Measurements from ENCODE around the gene PREB. TPM values are rescaled to one million over a fixed set of nuclear protein-coding genes. Genes with fewer than 3 reads are reported as not detected.

PREB gene
- total and polyA plus RNA-seq, 2 of the 13 experiments (the other 11 are each of a cell fraction or from before 2014, with no cell fraction given): 112 to 192 TPM

DNA sequence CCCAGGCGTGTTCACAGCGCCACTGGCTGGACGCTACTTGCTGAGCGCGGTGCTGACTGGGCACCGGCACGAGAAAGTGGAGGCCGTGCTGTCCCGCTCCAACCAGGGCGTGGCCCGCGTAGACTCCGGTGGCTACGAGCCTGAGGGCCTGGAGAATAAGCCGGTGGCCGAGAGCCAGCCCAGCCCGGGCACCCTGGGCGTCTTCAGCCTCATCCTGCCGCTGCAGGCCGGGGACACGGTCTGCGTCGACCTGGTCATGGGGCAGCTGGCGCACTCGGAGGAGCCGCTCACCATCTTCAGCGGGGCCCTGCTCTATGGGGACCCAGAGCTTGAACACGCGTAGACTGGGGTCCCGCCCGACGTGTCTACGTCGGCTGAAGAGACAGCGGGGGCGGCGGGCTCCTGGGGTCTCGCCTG is 48.8 kb downstream of the PREB start (continued):
- TF ChIP-seq, protein P1, sequence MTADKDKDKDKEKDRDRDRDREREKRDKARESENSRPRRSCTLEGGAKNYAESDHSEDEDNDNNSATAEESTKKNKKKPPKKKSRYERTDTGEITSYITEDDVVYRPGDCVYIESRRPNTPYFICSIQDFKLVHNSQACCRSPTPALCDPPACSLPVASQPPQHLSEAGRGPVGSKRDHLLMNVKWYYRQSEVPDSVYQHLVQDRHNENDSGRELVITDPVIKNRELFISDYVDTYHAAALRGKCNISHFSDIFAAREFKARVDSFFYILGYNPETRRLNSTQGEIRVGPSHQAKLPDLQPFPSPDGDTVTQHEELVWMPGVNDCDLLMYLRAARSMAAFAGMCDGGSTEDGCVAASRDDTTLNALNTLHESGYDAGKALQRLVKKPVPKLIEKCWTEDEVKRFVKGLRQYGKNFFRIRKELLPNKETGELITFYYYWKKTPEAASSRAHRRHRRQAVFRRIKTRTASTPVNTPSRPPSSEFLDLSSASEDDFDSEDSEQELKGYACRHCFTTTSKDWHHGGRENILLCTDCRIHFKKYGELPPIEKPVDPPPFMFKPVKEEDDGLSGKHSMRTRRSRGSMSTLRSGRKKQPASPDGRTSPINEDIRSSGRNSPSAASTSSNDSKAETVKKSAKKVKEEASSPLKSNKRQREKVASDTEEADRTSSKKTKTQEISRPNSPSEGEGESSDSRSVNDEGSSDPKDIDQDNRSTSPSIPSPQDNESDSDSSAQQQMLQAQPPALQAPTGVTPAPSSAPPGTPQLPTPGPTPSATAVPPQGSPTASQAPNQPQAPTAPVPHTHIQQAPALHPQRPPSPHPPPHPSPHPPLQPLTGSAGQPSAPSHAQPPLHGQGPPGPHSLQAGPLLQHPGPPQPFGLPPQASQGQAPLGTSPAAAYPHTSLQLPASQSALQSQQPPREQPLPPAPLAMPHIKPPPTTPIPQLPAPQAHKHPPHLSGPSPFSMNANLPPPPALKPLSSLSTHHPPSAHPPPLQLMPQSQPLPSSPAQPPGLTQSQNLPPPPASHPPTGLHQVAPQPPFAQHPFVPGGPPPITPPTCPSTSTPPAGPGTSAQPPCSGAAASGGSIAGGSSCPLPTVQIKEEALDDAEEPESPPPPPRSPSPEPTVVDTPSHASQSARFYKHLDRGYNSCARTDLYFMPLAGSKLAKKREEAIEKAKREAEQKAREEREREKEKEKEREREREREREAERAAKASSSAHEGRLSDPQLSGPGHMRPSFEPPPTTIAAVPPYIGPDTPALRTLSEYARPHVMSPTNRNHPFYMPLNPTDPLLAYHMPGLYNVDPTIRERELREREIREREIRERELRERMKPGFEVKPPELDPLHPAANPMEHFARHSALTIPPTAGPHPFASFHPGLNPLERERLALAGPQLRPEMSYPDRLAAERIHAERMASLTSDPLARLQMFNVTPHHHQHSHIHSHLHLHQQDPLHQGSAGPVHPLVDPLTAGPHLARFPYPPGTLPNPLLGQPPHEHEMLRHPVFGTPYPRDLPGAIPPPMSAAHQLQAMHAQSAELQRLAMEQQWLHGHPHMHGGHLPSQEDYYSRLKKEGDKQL (CRISPR knock-in tag; IDR thresholded peaks at IDR 0.05; ENCODE audit: low read depth): no peak
- TF ChIP-seq DPF2 (CRISPR knock-in tag; IDR thresholded peaks at IDR 0.05; ENCODE audit: borderline replicate concordance, low read depth): no peak
- no peak for TF ChIP-seq ZNF670 (CRISPR knock-in tag; IDR thresholded peaks at IDR 0.05; ENCODE audit: borderline replicate concordance)
- TF ChIP-seq, protein P2, sequence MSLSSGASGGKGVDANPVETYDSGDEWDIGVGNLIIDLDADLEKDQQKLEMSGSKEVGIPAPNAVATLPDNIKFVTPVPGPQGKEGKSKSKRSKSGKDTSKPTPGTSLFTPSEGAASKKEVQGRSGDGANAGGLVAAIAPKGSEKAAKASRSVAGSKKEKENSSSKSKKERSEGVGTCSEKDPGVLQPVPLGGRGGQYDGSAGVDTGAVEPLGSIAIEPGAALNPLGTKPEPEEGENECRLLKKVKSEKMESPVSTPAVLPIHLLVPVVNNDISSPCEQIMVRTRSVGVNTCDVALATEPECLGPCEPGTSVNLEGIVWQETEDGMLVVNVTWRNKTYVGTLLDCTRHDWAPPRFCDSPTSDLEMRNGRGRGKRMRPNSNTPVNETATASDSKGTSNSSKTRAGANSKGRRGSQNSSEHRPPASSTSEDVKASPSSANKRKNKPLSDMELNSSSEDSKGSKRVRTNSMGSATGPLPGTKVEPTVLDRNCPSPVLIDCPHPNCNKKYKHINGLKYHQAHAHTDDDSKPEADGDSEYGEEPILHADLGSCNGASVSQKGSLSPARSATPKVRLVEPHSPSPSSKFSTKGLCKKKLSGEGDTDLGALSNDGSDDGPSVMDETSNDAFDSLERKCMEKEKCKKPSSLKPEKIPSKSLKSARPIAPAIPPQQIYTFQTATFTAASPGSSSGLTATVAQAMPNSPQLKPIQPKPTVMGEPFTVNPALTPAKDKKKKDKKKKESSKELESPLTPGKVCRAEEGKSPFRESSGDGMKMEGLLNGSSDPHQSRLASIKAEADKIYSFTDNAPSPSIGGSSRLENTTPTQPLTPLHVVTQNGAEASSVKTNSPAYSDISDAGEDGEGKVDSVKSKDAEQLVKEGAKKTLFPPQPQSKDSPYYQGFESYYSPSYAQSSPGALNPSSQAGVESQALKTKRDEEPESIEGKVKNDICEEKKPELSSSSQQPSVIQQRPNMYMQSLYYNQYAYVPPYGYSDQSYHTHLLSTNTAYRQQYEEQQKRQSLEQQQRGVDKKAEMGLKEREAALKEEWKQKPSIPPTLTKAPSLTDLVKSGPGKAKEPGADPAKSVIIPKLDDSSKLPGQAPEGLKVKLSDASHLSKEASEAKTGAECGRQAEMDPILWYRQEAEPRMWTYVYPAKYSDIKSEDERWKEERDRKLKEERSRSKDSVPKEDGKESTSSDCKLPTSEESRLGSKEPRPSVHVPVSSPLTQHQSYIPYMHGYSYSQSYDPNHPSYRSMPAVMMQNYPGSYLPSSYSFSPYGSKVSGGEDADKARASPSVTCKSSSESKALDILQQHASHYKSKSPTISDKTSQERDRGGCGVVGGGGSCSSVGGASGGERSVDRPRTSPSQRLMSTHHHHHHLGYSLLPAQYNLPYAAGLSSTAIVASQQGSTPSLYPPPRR (CRISPR knock-in tag; IDR thresholded peaks at IDR 0.05; ENCODE audit: borderline replicate concordance): no peak
- no peak for TF ChIP-seq ZNF34 (CRISPR knock-in tag; IDR thresholded peaks at IDR 0.05; ENCODE audit: borderline replicate concordance)
- TF ChIP-seq, protein P3, sequence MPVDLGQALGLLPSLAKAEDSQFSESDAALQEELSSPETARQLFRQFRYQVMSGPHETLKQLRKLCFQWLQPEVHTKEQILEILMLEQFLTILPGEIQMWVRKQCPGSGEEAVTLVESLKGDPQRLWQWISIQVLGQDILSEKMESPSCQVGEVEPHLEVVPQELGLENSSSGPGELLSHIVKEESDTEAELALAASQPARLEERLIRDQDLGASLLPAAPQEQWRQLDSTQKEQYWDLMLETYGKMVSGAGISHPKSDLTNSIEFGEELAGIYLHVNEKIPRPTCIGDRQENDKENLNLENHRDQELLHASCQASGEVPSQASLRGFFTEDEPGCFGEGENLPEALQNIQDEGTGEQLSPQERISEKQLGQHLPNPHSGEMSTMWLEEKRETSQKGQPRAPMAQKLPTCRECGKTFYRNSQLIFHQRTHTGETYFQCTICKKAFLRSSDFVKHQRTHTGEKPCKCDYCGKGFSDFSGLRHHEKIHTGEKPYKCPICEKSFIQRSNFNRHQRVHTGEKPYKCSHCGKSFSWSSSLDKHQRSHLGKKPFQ (CRISPR knock-in tag; IDR thresholded peaks at IDR 0.05; ENCODE audit: insufficient replicate concordance): no peak
- TF ChIP-seq GATA4 (IDR thresholded peaks at IDR 0.05; ENCODE audit: borderline replicate concordance, low read depth): no peak
- TF ChIP-seq, protein P4, sequence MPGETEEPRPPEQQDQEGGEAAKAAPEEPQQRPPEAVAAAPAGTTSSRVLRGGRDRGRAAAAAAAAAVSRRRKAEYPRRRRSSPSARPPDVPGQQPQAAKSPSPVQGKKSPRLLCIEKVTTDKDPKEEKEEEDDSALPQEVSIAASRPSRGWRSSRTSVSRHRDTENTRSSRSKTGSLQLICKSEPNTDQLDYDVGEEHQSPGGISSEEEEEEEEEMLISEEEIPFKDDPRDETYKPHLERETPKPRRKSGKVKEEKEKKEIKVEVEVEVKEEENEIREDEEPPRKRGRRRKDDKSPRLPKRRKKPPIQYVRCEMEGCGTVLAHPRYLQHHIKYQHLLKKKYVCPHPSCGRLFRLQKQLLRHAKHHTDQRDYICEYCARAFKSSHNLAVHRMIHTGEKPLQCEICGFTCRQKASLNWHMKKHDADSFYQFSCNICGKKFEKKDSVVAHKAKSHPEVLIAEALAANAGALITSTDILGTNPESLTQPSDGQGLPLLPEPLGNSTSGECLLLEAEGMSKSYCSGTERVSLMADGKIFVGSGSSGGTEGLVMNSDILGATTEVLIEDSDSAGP (CRISPR knock-in tag; IDR thresholded peaks at IDR 0.05; ENCODE audit: borderline replicate concordance): no peak; the same call in 1 of the 2 replicates
- no peak for TF ChIP-seq MAF1 (CRISPR knock-in tag; IDR thresholded peaks at IDR 0.05; ENCODE audit: borderline replicate concordance)
- peak; percentile 58; the same call in 1 of the 2 replicates for TF ChIP-seq ZNF709 (CRISPR knock-in tag; IDR thresholded peaks at IDR 0.05)
- TF ChIP-seq ZNF782 (CRISPR knock-in tag; IDR thresholded peaks at IDR 0.05; ENCODE audit: borderline replicate concordance): 0 out of 2 replicates have a peak, but pooled peaks have one; percentile 55
- TF ChIP-seq NFRKB (IDR thresholded peaks at IDR 0.05): no peak

All from HepG2 (cell line).